Measurements from ENCODE around the gene BSND.

BSND gene

GRCh38 chr1:54975356-54976108, 23.2 kb upstream of the BSND start:
- no peak for DNase-seq (ENCODE audit: low read depth, low spot score)

DNA sequence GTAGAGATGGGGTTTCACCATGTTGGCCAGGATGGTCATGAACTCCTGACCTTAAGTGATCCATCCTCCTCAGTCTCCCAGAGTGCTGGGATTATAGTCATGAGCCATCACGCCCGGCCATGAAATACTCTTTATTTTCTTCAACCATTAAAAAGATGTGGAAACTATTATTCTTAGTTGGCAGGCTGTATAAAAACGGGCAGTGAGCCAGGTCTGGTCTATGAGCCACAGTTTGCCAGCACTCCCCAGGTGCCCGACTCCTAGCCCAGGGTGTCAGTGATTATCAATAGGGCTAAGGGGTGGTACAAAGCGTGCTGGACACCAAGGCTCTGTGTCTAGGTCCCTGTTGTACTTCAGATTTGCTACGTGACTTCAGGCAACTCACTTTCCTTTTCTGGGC, 22.0 kb upstream of the BSND start:
- no peak for DNase-seq (ENCODE audit: low read depth, low spot score)

DNA sequence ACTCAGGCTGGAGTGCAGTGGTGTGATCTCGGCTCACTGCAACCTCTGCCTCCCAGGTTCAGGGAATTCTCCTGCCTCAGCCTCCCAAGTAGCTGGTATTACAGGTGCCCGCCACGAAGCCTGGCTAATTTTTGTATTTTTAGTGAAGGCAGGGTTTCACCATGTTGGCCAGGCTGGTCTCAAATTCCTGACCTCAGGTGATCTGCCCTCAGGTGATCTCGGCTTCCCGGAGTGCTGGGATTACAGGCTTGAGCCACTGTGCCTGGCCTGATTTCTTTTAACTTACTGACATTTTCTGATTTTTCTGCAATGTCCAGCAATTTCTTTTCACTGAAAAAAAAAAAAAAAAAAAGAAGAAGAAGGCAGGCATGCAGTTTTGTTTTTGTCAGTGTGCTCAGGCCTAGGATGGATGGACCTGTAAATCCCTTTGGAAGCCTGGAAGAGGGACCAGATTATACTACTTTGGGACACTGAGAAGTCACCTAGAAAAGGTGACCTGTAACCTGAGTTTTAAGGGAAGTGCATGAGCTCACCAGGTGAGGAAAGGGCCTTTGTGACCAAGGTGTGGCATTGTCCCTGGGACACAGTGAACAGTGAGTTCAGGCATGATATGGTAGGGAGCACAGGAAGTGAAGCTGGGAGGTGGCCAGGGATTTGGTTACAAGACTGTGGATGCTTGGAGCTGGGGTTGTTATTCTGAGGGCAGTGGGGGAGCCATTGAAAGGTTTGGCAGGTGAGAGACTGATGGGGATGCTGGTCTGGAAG, 21.0 kb upstream of the BSND start:
- no peak for DNase-seq (ENCODE audit: low read depth, low spot score)

GRCh38 chr1:54978528-54979326, 20.0 kb upstream of the BSND start:
- DNase-seq (ENCODE audit: low read depth, low spot score): no peak

GRCh38 chr1:54979327-54979891, 19.3 kb upstream of the BSND start:
- DNase-seq (ENCODE audit: low read depth, low spot score): no peak

- DNase-seq (ENCODE audit: low read depth, low spot score): no peak
Measured at GRCh38 chr1:54980046-54980527, 18.6 kb upstream of the BSND start.

GRCh38 chr1:54980528-54981241, 18.0 kb upstream of the BSND start, which contains the start of gene TMEM61:
Gene TMEM61, plus strand, starts transcription at chr1:54980628. Its CDS starts 438 bp downstream, at chr1:54981066.
- no peak for DNase-seq (ENCODE audit: low read depth, low spot score)

DNA sequence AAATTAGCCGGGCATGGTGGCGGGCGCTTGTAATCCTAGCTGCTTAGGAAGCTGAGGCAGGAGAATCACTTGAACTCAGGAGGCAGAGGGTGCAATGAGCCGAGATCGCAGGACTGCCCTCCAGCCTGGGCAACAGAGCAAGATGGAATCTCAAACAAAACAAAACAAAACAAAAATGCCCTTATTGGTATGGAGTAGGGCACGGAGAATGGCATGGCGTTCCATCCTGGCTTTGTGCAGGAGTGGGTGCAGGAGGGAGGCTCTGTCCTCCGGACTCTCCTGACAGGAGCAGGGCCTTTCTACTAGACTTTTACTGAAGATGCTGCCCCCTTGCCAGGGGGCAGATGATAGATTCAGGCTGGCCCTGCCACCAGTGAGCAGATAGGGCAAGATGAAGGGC, 17.3 kb upstream of the BSND start:
- DNase-seq (ENCODE audit: low read depth, low spot score): no peak

- DNase-seq (ENCODE audit: low read depth, low spot score): no peak
Measured at GRCh38 chr1:54982739-54983138, 16.0 kb upstream of the BSND start.

GRCh38 chr1:54984131-54984842, 14.4 kb upstream of the BSND start:
- DNase-seq (ENCODE audit: low read depth, low spot score): no peak

DNA sequence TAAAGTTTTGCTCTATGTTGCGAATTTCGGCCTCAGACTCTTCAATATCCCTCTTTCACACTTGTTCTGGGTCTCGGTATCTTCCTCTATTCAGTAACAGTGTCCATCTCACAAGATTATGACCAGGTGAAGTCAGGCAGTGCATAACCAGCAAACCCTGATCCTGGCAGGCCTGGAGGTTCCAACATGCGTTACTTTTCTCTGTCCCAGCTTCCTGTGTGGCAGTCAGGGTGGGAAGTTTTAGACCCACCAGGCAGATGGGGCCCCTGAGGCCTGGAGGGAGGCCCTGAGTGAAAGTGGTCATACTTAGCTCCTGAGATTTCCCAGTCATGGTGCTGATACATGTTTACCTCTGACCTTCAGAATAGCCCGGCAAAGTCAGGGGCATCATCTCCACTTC, 13.2 kb upstream of the BSND start:
- no peak for DNase-seq (ENCODE audit: low read depth, low spot score)

DNA sequence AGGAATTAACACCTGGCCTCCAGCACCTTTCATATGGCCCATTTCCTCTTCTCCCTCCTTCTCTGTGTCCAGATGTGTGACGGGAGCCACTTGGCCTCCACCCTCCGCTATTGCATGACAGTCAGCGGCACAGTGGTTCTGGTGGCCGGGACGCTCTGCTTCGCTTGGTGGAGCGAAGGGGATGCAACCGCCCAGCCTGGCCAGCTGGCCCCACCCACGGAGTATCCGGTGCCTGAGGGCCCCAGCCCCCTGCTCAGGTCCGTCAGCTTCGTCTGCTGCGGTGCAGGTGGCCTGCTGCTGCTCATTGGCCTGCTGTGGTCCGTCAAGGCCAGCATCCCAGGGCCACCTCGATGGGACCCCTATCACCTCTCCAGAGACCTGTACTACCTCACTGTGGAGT, 12.7 kb upstream of the BSND start:
- DNase-seq (ENCODE audit: low read depth, low spot score): no peak

- no peak for DNase-seq (ENCODE audit: low read depth, low spot score)
Measured at GRCh38 chr1:54986533-54986932, 12.2 kb upstream of the BSND start.

DNA sequence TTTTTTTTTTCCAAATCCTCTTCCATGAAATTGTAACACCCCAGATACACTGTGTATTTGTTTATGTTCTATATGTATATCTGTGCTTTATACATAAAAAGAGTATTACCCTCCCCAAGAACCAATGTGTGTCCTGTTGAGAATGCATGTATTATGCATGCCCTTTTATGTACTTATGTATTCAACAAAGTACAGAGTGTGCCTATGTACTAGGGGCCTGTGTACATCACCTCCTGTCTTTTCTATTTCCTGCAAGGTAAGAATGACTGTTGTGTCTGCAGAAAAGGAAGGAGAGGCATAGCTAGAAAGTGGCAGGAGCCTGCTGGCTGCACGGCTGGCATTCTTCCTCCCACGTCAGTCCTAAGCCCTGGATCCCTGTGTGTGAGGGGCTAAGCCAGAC, 11.3 kb upstream of the BSND start:
- DNase-seq (ENCODE audit: low read depth, low spot score): no peak

DNA sequence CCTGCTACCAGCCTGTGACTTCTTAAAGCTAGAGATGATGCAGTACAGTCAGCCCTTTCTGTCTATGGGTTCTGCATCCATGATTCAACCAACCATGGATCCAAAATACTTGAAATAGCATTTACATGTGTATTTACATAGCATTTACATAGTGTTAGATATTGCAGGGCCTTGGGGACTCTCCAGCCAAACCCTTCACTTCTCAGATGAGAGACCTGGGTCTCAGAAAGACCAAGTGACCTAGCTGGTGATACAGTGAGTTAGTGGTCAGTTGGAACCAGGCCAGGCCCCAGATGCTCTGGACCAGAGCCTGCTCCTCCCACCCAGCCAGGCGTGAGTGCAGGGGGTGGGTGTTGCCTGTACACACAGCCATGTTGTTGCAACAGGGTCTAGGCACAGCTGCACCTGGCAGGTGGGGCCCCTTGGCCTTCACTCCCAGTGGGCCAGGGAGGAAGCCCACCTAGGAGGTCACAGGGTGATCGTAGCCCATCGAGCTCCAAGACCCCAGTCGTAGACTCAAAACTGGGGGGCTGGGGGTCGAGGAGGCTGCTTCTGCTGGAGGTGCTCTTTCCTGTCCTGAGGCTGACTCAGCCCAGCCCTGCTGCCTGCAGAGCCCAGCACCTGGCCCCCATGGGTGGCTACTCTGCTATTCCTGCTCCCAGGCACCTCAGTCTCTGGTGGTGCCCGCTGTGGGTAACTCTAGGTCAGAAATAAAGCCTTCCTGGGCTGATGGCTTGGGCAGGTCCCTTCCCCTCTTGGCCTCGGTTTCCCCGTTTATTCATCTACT, 10.6 kb upstream of the BSND start:
- no peak for DNase-seq (ENCODE audit: low read depth, low spot score)

DNA sequence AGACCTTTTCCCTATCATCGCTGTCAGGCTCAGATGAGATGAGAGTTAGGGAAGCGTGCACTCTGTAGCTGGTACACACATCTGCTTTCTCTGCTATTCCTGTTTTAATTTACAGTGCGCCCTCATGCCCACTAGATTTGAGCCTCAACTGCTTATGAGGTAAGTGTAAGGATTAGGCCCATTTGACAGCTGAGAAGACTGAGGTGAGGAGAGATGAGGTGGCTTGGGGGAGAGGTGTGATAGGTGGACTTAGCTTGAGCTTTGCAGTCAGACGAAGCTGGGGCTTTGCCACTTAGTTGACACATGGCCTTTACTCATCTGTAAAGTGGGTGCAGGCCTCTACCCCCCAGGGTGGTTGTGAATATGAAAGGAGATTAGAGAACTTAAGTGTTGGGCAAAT, 9.8 kb upstream of the BSND start:
- no peak for DNase-seq (ENCODE audit: low read depth, low spot score)

DNA sequence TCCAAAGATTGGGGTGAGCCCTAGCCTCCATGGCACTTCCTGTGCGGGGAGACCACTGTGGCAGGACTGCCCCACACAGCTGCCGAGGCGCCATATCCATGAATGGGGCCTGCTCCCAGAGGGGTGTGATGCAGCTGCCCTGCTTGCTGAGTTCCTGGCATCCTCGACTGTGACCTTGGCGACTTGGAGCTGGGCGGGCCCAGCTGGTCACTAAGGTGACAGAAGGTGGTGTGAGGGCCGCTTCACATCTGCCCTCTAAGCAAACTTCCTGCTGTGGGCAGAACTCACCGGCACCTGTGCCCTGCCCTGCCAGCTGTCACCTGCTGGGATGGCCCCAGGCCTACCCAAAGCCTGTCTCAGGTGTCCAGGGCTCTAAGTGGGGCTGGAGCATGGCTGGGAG, 9.3 kb upstream of the BSND start:
- no peak for DNase-seq (ENCODE audit: low read depth, low spot score)

DNA sequence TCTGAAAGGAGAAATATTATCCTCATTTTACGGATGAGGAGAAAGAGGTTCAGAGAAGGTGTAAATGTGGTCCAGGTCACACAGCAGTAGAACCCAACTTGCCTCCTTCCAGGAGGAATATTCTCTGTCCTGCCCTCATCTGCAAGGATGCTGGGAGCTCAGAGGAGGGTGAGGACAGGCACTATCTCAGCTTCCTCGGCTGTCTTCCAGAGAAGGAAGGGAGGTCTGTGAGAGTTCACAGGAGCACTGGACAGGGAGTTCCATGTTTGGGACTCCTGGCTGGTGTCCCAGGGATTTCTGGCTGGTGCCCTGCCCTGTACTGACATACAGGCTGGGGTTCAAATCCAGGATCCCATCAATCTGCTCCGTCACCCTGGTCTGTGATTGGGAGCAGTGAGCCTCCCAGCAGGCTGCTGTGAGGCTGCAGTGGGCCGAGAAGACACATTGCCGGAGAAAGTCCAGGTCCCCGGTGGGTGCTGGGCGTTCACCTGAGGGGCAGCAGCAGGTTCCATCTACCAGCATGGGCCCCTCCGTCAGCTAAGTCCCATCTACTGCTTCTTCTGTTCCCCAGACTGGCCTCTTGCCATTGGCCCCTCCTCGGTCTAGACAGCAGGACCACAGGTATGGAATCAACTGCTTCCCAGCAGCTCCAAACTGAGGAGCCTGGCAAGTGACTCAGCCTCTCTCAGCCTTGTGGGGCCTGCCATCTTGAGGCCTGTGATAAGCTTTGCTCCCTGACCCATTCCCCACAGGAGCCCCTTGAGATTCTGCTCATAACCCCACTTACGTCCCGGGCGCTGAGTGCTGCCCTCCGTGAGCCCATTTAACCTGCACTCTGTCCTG, 8.5 kb upstream of the BSND start:
- no peak for DNase-seq (ENCODE audit: low read depth, low spot score)

DNA sequence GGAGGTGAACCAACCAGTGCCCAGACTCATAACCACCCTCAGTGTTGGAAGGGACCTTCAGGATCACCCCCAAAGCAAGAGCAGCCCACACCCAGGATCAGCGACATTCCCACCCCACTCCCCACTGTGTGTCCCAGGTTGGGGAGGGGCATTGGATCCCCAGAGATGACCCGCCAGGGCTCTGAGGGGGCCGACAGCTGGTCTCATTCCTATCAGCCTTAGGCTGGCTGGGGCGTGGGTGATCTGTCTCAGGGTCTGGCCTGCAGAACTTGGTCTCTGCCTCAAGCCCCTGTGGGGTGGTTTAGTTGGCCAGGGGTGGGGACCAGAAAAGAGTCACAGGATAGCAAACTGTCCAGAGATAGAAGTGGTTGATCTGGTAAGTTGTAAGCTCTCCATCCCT, 7.8 kb upstream of the BSND start:
- no peak for DNase-seq (ENCODE audit: low read depth, low spot score)

Data from iPS DF 19.7 (cell line).